Measurements from ENCODE around the gene TNS4.

TNS4 gene

DNA sequence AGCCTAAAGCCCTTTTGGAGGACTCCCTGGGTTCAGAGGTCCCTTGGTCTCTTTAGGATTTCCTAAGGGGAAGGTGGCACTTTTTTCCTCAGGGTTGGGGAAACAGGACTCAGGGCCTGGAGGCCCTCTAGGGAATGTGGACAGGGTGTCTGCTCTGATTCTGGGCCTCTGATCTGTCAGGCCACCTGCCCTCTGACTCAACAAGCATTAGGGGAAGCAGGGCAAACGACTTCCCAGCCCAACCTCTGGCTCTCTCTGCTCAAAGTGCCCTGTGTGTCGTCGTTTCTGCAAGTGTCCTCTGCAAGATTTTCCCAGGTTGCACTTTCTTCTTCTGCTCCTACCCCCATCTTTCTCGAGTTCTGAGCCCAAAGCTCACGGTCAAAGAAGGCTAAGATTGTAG lies 64.8 kb downstream of the TNS4 start:
- no peak overlapping the region for H3K4me3 ChIP-seq
- no peaks in the 10 kb centered on the region for H3K4me1 ChIP-seq
- no peak for DNase-seq (ENCODE audit: low spot score in 2 of 2)
- in situ Hi-C loops (cut with MboI; ENCODE audit: low sequenced_read_pairs) = loop anchor here (5.0 kb wide), 1 partner anchor 101 kb away; no protein-coding TSS in a partner anchor
- H3K9me3 ChIP-seq = no peaks in the 10 kb centered on the region
- H3K27me3 ChIP-seq (ENCODE audit: low read depth) = no peaks in the 10 kb centered on the region
- no peaks in the 10 kb centered on the region for H3K36me3 ChIP-seq (replicated peaks)

DNA sequence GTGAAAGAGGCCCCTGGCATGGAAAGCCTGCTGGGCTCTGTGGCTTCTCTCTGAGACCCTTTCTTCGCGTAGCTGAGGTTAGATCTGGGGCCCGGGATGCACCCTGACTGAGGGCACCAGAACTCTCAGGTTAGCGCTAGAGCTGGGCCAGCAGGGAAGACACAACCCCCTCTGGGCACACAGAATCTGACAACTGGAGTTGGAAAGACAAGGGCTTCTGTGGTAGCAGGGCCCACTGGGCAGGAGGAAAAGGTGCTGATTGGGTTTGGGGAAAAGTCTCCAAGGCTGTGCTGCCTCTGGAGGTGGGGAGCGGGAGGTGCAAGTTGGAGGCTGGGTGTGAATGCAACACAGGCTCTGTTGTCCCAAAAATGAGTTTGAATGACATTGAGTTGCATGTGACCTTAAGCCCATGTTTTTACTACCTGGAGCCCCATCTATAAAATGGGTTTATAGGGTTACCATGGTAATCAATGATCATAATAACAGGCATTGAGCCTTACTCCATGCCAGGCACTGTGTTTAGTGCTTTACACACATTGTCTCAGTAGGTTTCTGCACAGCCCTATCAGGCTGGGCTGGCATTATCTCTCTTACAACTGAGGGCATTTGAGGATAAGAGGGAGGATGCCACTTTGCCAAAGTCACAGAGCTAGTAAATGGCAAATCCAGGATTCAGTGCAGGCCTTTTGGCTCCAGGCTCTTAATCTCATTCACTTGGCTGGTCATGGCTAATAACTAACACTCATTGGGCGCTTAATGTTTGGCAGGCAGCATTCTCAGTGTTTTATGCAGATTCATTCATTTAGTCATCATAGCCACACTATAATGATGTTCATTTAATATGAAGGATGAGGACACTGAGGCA lies 67.6 kb downstream of the TNS4 start:
- H3K9me3 ChIP-seq = peaks cover 4% of the 10 kb centered on the region; the same call in 1 of the 2 replicates
- no peaks in the 10 kb centered on the region for H3K27me3 ChIP-seq (ENCODE audit: low read depth)
- no peaks in the 10 kb centered on the region for H3K36me3 ChIP-seq (replicated peaks)
- in situ Hi-C loops (cut with MboI; ENCODE audit: low sequenced_read_pairs) = no loop called here
- peak in 1 of 2 experiments; percentile 54 for DNase-seq (ENCODE audit: low spot score in 2 of 2)
- H3K4me3 ChIP-seq = no peak overlapping the region
- H3K4me1 ChIP-seq = no peaks in the 10 kb centered on the region

DNA sequence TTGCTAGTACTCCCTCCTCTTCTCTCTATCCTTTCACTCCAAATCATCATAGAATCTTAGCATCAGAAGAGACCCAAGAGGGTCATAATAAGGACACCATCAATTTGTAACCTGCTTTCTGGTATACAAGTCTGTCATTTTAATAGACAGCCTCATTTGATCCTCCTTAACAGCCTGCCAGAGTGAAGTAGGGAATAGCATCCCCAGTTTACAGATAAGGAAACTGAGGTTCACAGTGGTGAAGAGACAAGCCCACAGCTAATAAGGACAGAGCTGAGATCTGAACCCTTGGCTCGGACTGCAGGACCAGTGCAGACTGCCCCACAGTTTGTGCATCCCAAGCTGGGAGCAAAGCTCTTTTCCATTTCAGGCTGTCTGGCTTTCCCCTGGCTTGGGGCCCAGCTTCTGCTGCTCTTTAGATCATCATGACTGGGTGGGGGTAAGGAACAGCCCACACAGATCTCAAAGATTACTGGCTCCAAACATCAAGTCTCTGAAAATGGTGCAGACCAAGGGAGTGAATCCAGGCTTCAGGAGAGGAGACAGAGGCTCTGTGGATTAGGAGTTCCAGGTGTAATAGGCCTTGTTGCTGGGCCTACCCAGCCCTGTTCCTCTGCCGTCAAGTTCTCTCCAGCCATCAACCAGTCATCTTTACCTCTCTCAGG lies 68.4 kb downstream of the TNS4 start:
- no peak overlapping the region for H3K4me3 ChIP-seq
- H3K9me3 ChIP-seq = peaks cover 4% of the 10 kb centered on the region; the same call in 1 of the 2 replicates
- DNase-seq (ENCODE audit: low spot score in 2 of 2) = no peak
- no peaks in the 10 kb centered on the region for H3K27me3 ChIP-seq (ENCODE audit: low read depth)
- H3K36me3 ChIP-seq (replicated peaks) = no peaks in the 10 kb centered on the region
- H3K4me1 ChIP-seq = no peaks in the 10 kb centered on the region
- in situ Hi-C loops (cut with MboI; ENCODE audit: low sequenced_read_pairs) = no loop called here

DNA sequence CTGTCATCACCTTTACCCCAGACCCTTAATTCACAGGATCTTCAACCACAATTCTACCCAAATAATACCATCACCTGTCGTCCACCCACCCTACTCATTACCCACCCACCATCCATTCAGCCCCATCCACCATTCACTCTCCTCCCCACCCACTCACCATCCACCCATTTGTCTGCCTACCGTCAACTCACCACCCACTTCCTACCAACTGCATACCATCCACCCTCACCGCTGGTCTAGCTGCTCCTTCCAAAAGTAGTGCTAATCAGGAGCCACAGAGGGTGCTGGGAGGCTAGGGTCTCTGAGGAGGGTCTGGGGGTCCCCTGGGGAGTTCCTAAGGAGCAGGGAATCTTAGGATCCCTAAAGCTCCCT lies 70.2 kb downstream of the TNS4 start:
- DNase-seq (ENCODE audit: low spot score in 2 of 2) = no peak

DNA sequence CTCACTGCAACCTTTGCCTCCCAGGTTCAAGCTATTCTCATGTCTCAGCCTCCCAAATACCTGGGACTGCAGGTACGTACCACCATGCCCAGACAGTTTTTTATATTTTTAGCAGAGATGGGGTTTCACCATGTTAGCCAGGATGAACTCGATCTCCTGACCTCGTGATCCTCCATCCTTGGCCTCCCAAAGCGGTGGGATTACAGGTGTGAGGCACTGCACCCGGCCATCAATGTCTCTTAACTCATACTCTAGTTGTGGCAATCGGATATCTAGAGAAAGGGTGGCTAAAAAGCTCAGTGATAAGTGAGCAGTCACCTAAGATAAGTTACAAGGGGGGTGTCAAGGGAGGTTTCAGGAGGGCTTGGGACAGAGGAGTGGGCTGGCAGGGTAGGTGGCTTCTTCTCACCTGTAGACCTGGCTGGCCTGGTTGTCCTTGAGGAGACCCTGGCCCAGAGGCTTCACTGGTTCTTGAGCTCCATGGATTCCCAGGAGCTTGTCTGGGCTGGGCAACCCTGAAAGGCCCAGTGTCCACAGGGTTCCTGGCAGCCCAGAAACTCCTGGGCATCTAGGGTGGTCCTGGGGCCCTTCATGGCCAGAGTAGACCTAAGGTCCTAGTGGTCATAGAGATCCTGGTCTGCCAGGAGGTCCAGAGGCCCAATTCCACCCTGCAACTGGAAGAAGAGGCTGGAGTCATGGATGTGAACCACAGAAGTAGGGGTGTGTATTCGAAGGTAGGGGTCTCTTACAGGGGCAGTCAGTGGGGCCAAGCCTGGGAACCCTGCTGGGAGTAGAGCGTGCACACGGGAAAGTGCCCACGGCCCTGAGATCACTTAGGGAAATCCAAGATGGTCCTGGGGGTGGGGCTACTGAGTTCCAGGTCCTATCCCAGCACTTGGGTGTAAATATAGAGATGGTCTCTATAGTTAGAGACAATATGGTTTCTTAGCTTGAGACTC lies 70.9 kb downstream of the TNS4 start:
- no peak overlapping the region for H3K4me3 ChIP-seq
- in situ Hi-C loops (cut with MboI; ENCODE audit: low sequenced_read_pairs) = no loop called here
- H3K36me3 ChIP-seq (replicated peaks) = no peaks in the 10 kb centered on the region
- H3K9me3 ChIP-seq = peaks cover 4% of the 10 kb centered on the region; the same call in 1 of the 2 replicates
- no peaks in the 10 kb centered on the region for H3K4me1 ChIP-seq
- H3K27me3 ChIP-seq (ENCODE audit: low read depth) = no peaks in the 10 kb centered on the region
- no peak for DNase-seq (ENCODE audit: low spot score in 2 of 2)

More for the DNA sequence above, 70.2 kb downstream of the TNS4 start:
- Histone ChIP-seq H3K9me3 (peaks cover 4% of the 10 kb centered on the region; the same call in 1 of the 2 replicates), H3K4me1 (no peaks in the 10 kb centered on the region), H3K36me3 (replicated peaks) (no peaks in the 10 kb centered on the region), H3K4me3 (no peak overlapping the region), H3K27me3 (ENCODE audit: low read depth) (no peaks in the 10 kb centered on the region)
- in situ Hi-C loops (cut with MboI; ENCODE audit: low sequenced_read_pairs) = no loop called here

DNA sequence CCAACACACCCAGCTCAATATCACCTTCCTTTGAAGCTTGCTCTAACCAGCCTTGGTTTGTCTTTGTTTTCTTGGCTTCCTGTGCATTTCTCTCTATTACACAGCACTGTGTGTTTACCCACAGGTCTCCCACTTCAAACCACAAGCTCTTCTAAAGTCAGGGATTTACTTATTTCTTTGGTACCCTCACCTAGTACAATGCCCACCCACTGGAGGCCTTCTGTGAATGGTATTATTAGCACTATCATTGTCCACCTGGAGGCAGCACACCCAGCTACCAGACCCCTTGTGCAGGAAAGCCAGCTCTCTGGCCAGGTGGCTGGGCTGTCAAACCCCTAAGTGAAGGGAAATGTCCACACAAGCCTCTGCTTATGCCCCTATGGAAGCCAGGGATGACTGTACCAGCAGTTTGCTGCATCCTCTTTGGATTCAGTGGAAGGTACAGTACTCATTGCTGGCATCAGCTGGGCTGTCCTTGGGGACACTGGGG lies 74.4 kb downstream of the TNS4 start:
- no peak for DNase-seq (ENCODE audit: low spot score in 2 of 2)
- no peak overlapping the region for H3K4me3 ChIP-seq
- H3K36me3 ChIP-seq (replicated peaks) = no peaks in the 10 kb centered on the region
- in situ Hi-C loops (cut with MboI; ENCODE audit: low sequenced_read_pairs) = no loop called here
- H3K9me3 ChIP-seq = peaks cover 4% of the 10 kb centered on the region; the same call in 1 of the 2 replicates
- peaks cover 6% of the 10 kb centered on the region for H3K4me1 ChIP-seq
- no peaks in the 10 kb centered on the region for H3K27me3 ChIP-seq (ENCODE audit: low read depth)
